ENCODE data around the gene SRMS. TPM values are rescaled to one million over a fixed set of nuclear protein-coding genes. Genes with fewer than 3 reads are reported as not detected.
"Not testable (repeated sequence)": the region's sequence is repeated elsewhere in the genome, so short reads cannot be mapped to it uniquely, and the experiment has no call there.

The SRMS gene
- total RNA-seq, 1 donor from 2014 or later: not detected

DNA sequence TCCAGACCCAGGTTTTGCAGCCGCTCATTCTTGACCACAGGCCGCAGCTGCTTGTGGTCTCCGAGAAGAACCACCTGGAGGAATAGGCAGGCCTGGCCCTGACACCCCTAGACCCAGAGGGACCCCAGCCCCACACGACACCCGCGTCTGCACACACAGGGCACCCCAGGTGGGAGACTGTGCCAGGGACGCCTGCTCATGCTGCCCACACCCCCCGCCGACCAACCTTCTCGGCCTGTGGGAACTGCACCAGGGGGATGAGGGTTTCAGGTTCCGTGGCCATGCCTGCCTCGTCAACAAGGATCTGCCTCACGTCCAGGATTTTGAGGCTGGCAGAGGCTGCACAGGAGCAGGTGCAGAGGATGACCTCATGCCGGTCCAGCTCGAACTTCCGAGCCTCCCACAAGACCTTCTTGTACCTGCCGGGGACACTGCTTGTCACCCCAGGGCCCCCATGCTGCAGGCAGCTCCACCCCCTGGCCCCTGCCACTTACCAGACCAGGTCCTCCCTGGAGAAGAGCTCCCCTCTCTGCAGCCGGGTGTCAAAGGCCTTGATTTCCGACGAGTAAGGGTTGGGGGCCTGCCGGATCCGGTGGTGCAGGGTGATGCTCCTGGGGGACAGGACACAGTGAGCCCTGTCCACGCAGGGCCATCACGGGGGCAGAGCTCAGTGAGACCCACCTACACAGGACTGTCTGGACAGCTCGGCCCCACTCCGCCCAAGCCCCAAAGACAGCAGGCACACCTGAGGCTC, 13.5 kb upstream of the SRMS start:
- Histone ChIP-seq H3K4me3 (no peak overlapping the region), H3K4me1 (no peaks in the 10 kb centered on the region), H3K27ac (no peak overlapping the region), H3K36me3 (peaks cover 73% of the 10 kb centered on the region), H3K9me3 (no peaks in the 10 kb centered on the region), H3K27me3 (ENCODE audit: low read depth) (no peaks in the 10 kb centered on the region)
- no peak for ATAC-seq
- TF ChIP-seq, protein P1, sequence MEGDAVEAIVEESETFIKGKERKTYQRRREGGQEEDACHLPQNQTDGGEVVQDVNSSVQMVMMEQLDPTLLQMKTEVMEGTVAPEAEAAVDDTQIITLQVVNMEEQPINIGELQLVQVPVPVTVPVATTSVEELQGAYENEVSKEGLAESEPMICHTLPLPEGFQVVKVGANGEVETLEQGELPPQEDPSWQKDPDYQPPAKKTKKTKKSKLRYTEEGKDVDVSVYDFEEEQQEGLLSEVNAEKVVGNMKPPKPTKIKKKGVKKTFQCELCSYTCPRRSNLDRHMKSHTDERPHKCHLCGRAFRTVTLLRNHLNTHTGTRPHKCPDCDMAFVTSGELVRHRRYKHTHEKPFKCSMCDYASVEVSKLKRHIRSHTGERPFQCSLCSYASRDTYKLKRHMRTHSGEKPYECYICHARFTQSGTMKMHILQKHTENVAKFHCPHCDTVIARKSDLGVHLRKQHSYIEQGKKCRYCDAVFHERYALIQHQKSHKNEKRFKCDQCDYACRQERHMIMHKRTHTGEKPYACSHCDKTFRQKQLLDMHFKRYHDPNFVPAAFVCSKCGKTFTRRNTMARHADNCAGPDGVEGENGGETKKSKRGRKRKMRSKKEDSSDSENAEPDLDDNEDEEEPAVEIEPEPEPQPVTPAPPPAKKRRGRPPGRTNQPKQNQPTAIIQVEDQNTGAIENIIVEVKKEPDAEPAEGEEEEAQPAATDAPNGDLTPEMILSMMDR (IDR thresholded peaks at IDR 0.05): no peak
- intact Hi-C loops (cut with DNase I): no loop called here
- DNase-seq: no peak

DNA sequence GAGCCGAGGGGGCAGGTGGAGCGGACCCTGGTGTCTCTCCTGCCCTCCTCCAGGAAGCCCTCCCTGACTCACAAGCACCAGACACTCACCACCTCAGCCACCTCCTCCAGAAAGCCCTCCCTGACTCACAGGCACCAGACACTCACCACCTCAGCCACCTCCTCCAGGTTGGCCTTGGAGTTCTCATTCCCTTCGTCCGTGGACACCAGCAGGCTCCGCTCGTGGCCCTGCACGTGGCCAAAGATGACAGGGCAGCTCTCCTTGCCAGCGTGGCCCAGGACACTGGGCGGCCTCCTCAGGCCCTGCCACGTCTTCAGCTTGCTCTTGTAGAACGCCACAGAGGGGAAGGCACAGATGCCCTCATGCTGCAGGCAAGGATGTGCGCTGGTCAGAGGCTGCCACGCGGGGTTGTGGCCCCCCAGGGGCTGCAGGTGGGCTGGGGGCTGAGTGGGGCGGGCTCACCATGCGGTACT, 12.8 kb upstream of the SRMS start:
- Histone ChIP-seq H3K4me1 (no peaks in the 10 kb centered on the region), H3K36me3 (peaks cover 66% of the 10 kb centered on the region), H3K4me3 (no peak overlapping the region), H3K27me3 (ENCODE audit: low read depth) (no peaks in the 10 kb centered on the region), H3K9me3 (no peaks in the 10 kb centered on the region), H3K27ac (no peak overlapping the region)
- ATAC-seq: no peak
- TF ChIP-seq, protein P1 (IDR thresholded peaks at IDR 0.05): no peak
- intact Hi-C loops (cut with DNase I): no loop called here
- no peak for DNase-seq

DNA sequence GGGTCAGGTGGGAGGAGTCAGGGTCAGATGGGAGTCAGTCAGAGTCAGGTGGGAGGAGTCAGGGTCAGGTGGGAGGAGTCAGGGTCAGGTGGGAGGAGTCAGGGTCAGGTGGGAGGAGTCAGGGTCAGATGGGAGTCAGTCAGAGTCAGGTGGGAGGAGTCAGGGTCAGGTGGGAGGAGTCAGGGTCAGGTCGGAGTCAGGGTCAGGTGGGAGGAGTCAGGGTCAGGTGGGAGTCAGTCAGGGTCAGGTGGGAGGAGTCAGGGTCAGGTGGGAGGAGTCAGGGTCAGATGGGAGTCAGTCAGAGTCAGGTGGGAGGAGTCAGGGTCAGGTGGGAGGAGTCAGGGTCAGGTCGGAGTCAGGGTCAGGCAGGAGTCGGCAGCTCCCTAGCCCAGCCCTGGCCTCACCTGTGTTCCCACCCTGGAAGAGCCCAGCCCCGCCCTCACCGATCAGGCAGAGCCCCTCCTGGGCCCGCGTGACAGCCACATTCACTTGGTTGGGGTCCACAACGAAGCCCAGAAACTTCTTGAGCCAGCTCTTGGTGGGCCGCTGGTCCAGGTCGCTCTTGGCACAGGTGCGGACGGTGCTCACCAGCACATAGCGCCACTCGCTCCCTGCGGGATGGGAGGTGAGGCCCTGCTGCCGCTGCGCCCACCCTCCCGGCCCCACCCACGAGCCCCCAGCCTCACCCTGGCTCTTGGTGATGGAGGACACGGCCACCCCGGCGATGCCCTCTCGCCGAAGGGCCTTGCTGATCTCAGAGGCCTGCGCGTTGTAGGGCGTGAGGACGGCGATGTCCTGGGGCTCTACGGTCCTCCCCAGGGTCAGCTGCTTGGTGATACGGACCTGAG, 12.2 kb upstream of the SRMS start:
- H3K4me3 ChIP-seq; H3K27ac ChIP-seq; H3K27me3 ChIP-seq (ENCODE audit: low read depth); DNase-seq; H3K9me3 ChIP-seq; ATAC-seq; H3K4me1 ChIP-seq; intact Hi-C loops (cut with DNase I): not testable (repeated sequence)
- H3K36me3 ChIP-seq: peaks cover 60% of the 10 kb centered on the region

DNA sequence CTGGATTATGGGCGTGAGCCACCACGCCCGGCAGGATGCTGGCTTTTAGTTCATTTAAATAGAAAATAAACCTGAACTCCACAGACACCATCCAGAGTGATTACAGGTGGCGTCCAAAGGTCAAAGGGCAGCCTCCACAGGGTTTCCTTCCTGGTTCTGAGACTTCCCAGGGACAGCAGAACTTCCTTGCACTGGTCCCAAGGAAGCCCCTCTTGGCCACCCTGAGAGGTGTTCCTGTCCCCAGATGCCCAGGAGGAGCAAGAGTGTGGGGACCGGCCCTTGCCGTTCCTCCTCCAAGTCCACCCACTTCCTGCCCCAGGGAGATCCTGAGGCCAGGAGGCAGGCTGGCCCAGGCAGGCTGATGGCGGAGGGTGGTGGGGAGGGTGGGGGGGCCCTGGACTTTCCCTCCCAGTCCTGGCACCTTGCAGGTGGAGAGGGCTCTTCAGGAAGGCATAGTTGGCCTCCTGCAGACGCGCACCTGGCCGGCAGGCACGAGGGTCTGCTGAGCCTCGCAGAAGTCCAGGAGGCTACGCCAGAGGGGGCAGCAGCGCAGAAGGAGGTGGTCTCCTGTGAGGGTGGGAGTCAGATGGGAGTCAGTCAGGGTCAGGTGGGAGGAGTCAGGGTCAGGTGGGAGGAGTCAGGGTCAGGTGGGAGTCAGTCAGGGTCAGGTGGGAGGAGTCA, 11.4 kb upstream of the SRMS start:
- Histone ChIP-seq H3K4me1 (peaks cover 7% of the 10 kb centered on the region), H3K9me3 (no peaks in the 10 kb centered on the region), H3K36me3 (peaks cover 52% of the 10 kb centered on the region), H3K27ac (no peak overlapping the region), H3K4me3 (no peak overlapping the region), H3K27me3 (ENCODE audit: low read depth) (no peaks in the 10 kb centered on the region)
- TF ChIP-seq, protein P1 (IDR thresholded peaks at IDR 0.05): no peak
- no peak for DNase-seq
- ATAC-seq: no peak
- intact Hi-C loops (cut with DNase I): no loop called here

DNA sequence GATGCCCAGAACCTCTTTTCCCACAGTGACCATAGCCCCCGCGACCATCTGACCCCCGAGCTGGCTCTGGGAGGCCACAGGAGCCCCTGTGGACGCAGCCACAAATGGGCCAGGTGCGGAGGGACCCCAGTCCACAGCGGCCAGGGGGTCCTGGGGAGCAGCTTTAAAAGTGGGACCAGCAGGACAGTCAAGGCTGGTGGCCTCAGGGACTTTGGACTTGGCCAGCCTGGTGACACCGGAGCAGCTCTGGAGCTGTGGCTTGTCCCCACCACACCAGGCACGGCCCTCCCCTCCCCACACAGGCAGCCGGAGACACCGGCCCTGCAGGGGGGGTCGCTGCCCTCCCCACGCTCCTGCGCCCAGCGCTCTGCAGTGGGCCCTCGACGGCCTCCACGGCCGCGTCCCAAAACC, 9.9 kb upstream of the SRMS start:
- Histone ChIP-seq H3K36me3 (peaks cover 38% of the 10 kb centered on the region), H3K4me3 (no peak overlapping the region), H3K9me3 (no peaks in the 10 kb centered on the region), H3K27me3 (ENCODE audit: low read depth) (no peaks in the 10 kb centered on the region), H3K4me1 (peaks cover 11% of the 10 kb centered on the region), H3K27ac (no peak overlapping the region)
- ATAC-seq (no peak), DNase-seq (no peak)
- TF ChIP-seq, protein P1 (IDR thresholded peaks at IDR 0.05): no peak
- intact Hi-C loops (cut with DNase I): no loop called here
